Activated CD4-positive, CD25-positive, alpha-beta regulatory T cell treated with anti-CD3 and anti-CD28 coated beads, Interleukin-2, amount 50 U/mL, for 16 hours (primary cell): ENCODE data around the gene APOC4.
"Not testable (repeated sequence)": the region's sequence is repeated elsewhere in the genome, so short reads cannot be mapped to it uniquely, and the experiment has no call there.

Experiments
- DNase-seq: peaks from one replicate; pipeline ENCODE4 v3.0.0-alpha.2; 2020; ENCODE audit warnings: low read depth, low spot score

Gene APOC4

DNA sequence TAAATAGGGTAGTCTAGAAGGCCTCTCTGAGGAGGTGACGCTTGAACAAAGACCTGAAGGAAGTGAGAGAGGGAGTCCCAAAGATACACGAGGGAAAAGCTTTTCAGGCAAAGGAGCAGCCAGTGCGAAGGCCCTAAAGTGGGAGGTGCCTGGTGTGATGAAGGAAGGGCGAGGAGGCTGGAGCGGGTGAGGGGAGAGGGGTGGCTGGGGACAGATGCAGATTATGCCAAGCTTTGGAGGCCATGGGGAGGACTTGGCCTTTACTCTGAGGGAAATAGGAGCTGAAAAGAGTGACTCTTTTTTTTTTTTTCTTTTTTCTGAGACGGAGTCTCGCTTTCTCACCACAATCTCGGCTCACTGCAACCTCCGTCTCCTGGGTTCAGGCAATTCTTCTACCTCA, 16.1 kb downstream of the APOC4 start:
- no peak for DNase-seq

DNA sequence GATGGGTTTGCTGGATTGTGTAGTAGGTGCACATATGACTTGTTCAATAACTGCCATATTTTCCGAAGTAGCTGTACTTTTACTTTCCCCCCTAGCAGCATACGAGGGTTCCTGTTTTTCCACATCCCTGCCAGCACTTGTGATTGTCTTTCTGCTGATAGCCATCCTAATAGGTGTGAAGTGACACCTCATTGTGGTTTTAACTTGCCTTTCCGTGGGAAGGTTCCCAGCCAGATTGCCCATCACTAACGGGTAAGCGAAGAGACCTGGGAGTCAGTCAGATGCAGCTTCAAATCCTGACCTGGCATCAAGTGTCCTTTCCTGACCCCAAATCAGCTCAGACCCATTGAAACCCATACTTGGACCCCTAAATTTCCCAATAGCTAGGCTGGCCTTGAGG, 17.7 kb downstream of the APOC4 start:
- DNase-seq = no peak

DNA sequence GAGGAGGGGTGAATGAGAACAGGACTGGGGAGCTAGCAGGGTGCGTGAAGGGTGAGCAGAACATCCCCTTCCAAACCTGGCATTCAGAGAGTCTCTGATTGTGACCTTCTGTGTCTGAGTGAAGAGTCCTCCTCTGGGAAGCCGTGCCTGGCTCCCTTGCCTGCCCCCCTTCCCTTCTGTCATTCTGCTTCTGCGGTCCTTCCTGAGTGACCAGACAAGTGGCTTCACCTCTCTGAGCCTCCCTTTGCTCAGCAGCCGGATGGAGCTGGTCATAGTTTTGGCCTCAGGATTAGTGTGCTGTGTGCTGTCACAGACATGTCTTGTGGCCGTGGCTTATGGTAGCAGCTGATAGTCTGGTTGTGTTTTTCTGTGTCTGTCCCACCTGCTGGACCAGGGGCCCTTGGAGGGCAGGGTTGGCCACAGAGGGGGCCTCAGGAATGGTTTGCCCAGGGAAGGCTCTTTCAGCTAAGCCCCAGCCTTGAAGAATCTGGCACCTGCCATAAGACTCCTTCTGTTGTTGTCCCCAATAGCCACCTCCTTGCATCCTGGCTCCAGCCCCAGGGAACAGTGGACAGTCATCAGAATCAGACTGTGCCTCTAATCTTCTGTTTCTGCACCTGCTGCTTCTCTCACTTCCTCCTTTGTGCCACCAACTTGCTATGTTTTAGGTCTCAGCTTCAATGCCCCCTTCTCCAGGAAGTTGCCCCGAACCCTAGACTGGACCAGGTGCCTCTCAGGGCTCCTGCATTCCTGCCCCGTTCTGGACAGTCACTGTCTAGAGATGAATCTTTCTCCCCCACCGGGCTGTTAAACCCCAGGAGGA, 19.1 kb downstream of the APOC4 start:
- no peak for DNase-seq

DNA sequence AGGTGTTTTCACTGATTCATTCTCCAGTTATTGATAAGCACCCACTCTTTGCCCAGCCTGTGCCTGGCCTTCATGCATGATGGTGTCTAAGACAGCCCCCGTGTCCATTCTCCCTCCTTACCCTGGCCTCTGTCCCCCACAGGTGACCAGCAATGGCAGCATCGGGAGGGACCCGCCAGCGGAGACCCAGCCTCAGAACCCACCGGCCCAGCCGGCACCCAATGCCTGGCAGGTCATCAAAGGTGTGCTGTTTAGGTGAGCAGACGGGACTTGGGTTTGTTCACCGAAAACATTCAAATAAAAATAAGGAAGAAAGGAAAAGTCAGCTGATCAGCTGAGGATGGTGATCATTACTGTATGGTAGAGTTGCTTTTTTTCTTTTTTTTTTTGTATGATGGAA, 19.8 kb downstream of the APOC4 start:
- DNase-seq = no peak

DNA sequence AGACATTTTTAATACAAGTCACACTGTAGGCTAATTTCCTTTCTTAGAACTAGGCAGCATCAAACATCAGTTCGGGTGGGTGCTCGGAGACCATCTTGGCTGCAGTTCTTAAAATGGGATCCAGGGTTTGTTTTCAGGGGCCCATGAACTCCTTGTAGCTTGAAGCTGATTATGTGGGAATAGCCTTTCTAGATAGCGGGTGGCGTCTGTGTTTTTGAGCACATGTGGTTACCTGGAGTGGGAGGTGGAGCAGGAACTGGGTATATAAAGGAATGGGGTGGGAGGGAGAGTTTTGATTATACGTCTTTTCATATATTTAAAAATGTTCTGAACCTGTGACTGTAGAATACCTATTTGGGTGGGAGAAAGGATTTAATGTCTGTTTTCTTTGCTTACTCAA, 26.1 kb downstream of the APOC4 start:
- no peak for DNase-seq

DNA sequence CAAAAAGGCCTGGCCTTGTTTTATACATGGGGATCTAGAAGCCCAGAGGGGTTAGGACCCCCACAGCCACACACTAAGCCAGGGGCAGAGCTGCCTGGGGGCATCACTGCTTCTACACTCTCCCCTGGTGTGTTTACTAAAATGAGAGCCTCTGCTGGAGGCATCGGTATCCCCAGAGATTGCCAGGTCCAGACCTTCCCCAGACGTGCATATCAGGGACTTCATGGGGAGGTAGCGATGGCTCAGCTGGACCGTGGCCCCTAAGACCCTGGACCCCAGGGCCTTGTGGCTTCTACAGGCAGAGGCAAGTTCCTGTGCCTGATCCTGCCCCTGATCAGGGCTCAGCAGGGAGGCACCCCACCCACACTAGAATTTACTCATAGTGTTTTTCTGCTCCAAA, 26.6 kb downstream of the APOC4 start:
- no peak for DNase-seq

DNA sequence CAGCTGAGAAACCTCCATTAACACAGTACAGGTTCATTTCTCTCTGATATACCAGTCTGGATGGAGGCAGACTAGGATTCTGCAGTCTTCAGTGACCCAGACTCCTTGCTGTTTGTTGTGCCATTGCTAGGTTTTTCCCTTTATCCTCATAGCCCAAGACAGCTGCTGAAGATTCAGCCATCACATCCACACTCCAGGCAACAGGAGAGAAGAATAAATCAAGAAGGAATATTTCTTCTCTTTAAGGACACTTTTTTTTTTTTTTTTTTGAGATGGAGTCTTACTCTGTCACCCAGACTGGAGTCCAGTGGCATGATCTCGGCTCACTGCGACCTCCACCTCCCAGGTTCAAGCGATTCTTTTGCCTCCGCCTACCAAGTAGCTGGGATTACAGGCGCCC, 27.4 kb downstream of the APOC4 start:
- no peak for DNase-seq

DNA sequence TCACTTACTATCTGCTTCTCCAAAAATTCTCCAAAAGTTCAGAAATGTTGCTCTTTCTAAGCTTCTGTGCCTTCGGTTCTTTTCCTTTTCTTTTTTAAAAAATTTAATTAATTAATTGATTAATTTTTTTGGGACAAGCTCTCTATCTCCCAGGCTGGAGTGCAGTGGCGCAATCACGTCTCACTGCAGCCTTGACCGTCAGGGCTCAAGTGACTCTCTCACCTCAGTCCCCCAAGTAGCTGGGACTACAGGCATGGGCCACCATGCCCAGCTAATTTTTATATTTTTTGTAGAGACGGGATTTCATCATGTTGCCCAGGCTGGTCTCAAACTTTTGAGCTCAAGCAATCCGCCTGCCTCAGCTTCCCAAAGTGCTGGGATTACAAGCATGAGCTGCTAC, 29.4 kb downstream of the APOC4 start:
- not testable (repeated sequence) for DNase-seq

DNA sequence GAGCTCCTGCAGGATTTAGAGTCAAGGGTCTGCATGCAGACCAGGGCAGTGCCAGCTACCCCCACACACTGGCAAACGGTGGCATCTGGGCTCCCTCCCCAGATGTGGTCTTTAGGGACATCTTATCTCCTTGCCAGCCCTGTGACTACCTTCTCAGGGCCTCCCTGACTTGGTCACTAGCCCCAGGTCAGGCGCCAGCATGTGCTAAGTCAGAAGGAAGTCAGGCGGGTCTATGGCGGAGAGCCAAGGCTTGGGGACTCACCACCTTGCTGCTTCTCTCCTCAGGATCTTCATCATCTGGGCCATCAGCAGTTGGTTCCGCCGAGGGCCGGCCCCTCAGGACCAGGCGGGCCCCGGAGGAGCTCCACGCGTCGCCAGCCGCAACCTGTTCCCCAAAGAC, 30.8 kb downstream of the APOC4 start:
- no peak for DNase-seq

DNA sequence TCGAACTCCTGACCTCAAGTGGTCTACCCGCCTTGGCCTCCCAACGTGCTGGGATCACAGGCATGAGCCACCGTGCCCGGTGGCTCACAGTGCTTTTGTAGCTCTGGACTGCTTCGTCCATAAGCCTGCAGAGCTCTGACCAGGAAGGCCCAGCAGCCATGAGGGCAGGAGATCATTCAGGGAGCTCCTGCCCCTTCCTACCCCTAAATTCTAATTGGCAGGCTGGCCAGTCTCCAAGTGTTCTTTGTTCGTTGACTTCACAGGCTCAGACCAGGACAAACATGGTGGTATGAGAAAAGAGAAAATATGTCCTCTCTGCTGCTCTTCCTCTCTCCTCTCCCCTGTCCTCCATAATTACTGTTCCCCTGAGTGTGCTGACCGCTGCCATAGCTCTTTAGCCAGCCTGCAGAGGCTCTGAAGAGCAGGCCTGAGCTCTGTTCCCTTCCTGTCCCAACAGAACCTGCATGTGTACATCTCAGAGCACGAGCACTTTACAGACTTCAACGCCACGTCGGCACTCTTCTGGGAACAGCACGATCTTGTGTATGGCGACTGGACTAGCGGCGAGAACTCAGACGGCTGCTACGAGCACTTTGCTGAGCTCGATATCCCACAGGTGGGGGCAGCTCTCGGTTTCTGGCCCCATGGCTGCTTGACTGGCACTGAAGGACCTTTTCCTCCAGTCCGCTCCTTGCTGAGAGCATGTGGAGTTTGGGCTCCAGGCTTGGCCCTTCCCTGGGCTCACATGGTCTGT, 32.1 kb downstream of the APOC4 start:
- DNase-seq = no peak

DNA sequence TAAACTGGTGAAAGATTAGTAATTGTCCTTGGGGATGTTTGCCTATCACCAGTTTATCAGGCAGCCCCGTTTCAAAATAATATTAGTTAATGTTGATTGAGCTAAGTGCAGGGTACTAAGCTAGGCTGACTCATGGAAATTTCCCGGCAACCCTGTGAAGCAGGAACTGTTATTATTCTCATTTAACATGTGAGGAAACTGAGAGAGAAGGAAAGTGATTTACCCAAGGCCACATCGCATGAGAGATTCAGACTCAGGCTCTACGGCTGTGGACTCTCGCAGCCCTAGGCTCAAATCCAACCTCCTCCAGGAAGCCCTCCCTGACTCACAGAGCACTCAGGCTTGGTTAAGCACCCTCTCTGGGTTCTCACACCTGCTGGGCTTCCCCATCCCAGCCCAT, 32.8 kb downstream of the APOC4 start:
- no peak for DNase-seq

DNA sequence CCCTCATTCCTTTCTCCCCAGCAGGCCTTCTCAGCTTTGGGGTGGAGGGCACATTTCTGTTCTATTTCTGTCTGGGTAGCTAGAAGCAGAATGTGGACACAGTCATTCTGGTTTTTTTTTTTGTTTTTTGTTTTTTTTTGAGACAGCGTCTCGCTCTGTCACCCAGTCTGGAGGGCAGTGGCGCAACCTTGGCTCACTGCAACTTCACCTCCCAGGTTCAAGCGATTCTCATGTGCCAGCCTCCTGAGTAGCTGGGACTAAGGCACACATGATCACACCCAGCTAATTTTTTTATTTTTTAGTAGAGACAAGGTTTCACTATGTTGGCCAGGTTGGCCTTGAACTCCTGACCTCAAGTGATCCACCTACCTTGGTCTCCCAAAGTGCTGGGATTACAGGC, 33.4 kb downstream of the APOC4 start:
- DNase-seq = no peak

DNA sequence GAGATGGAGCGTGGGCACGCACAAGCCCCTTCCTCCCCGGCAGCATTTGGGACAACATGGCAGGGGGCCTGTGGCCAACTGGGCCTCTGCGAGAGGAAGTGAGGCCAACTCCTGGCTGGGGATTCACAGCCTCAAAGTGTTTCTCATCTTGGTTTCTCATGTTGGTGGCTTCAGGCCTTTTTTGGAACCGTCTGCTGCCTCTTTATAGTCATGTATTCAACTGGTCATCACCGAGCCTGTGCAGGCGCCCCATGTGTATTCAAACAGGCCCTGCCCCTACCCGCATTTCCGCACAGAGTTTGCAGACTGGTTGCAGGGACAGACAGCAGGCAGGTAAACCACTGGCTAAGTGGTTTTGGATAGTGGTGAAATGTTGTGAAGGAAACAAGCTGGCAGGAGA, 42.0 kb downstream of the APOC4 start:
- DNase-seq = no peak

DNA sequence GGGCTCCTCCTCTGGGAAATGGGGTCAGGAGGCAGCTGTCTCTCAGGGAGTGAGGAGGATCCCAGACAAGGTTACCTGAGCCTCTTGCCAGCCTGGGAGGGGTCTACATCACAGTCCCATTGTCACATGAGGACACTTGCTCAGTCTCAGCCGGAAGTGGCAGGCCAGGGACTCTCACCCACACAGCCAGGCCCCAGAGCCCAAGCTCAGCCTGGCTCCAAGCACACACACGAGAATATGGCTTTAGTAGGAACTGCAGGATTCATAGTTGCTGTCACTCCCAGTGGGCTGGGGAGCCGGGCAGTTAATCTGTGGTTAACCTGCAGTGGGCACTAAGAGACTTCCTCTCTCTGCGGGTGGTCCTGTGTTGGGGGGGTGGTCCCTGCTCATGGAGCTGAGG, 43.4 kb downstream of the APOC4 start:
- no peak for DNase-seq

DNA sequence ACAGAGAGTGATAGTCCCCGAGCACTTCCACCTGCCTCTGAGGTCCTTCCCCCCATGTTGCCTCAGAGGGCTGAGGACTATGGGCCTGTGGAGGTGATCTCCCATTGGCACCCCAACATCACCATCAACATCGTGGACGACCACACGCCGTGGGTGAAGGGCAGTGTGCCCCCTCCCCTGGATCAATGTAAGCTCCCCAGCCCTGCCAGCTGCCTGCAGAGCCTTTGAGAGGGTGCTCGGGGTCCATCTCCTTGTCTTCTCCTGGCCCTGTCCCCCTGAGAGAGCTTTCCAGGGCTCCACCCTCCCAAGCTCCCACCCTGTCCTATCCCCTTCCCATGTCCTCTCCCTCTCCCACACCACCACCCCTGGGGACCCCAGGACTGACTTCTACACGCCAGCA, 44.4 kb downstream of the APOC4 start:
- DNase-seq = no peak

DNA sequence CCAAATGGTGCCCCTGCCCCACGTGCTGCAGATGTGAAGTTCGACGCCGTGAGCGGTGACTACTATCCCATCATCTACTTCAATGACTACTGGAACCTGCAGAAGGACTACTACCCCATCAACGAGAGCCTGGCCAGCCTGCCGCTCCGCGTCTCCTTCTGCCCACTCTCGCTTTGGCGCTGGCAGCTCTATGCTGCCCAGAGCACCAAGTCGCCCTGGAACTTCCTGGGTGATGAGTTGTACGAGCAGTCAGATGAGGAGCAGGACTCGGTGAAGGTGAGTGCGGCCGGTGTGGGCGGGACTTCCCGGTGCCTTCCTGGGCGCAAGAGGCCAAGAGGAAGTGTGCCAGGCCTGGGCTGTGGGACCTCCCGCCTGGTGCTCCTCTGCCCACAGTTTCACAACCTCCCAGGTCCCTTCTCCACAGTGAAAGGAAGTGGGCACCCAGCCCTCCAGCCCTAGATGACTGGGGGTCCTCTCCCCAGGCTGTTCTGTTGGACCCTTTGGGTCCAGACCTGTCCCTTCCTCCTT, 45.2 kb downstream of the APOC4 start:
- DNase-seq = no peak

DNA sequence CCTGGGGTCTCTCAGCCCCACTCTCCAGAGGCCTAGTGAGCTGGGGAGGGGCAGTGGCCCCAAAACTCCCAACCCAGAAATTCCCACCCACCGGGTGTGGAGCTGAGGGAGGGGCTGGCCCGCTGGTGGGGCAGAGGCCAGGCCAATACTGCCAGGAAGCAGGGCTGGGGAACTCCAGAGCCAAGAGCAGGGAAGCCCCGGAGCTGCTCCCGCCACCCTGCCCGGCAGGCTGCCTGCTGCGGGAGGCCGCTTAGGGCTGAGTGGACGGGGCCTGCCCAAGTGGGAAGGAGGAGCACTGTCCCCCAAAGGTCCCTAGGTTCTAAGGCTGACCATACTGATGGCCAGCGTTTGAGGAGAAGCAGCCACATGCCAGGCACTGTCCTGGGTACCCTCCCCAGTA, 46.2 kb downstream of the APOC4 start:
- no peak for DNase-seq

DNA sequence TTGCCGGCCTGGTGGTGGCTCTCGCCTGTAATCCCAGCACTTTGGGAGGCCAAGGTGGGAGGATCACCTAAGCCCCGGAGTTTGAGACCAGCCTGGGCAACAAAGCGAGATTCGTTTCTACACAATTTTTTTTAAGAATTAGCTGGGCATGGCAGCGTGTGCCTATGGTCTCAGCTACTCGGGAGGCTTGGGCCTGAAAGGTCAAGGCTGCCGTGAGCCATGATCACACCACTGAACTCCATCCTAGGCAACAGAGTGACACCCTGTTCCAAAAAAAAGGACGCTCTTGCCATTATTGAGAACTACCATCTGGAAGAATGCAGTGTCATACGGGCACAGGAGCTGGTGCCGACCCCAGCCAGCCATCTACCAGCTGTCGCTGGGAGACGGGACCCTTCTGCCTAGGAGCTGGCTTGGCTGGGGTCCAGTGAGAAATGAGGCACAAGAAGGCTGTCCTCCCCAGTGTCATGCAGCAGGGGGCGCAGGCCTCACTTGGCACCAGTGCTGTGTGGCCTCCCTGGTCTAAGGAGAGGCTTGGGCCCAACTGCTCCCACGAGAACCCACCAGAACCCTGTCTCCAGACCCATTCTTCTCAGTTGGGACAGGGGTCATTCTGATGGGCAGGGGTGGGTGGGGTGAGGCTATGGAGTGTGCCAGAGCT, 47.0 kb downstream of the APOC4 start:
- peak; percentile 37 for DNase-seq

DNA sequence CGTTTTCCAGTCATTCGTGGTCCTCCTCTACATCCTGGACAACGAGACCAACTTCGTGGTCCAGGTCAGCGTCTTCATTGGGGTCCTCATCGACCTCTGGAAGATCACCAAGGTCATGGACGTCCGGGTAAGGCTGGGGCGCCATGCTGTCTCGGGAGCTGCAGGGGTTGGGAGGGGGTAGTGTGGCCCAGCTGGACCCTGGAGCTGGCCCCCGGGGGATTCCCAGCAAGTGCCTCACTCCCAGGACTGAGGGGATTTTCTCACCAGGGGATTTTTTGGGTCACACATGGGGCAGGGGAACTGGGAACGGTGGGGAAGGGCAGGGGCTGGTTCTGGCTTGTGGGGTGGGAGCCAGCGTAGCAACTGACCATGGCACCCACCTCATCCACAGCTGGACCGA, 48.4 kb downstream of the APOC4 start:
- DNase-seq = no peak

DNA sequence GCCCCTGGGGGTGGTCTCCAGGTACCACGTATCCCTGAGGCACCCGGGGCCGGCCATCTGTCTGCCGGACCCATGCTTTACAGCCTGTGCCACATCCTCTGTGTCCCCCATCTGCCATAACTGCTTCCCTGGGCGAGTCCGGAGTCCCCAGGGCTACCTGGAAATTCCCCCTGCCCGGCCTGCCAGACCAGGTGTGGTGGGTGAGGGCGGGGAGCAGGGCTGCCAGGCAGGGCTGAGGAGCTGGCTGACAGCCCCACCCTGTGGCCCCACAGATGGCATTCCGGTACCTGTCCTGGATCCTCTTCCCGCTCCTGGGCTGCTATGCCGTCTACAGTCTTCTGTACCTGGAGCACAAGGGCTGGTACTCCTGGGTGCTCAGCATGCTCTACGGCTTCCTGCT, 48.9 kb downstream of the APOC4 start:
- no peak for DNase-seq

DNA sequence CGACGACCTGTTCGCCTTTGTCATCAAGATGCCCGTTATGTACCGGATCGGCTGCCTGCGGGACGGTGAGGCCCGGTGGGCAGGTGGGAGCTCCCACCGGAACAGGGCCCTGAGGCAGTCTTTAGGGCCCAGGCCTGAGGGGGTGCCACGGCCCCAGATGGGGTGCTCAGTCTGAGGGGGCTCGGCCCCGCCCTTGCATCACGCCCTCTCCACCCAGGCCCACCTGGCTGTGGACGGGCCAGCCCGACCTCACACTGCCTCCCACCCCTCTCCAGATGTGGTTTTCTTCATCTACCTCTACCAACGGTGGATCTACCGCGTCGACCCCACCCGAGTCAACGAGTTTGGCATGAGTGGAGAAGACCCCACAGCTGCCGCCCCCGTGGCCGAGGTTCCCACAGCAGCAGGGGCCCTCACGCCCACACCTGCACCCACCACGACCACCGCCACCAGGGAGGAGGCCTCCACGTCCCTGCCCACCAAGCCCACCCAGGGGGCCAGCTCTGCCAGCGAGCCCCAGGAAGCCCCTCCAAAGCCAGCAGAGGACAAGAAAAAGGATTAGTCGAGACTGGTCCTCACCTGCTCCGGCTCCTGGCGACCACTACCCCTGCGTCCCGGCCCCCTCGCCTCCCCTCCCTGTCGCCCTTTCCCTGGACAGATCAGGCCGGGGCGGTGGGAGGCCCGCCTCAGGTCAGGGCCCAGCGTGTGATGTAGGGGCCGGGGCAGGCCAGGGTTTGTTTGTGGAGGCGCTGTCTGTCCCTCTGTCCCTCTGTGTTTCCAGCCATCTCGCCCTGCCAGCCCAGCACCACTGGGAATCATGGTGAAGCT, 50.5 kb downstream of the APOC4 start:
- DNase-seq = no peak

DNA sequence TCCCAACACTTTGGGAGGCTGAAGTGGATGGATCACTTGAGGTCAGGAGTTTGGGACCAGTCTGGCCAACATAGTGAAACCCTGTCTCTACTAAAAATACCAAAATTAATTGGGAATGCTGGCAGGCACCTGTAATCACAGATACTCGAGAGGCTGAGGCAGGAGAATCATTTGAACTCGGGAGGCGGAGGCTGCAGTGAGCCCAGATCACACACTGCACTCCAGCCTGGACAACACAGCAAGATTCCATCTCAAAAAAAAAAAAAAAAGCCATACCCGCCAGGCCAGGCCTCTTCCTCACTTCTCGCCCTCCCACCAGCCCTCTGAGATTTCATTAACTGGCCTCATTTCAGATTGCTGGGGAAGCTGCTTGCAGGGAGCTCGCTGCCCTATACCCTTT, 51.5 kb downstream of the APOC4 start:
- no peak for DNase-seq
